Karpas-422 (cell line): ENCODE data around the gene SDK1. TPM values are rescaled to one million over a fixed set of nuclear protein-coding genes. Genes with fewer than 3 reads are reported as not detected.

Source experiments
- DNase-seq: peaks from one replicate; pipeline ENCODE4 v3.0.0-alpha.2; 2015
- H2AFZ ChIP-seq: fragments of 200-600 bp; sonication (generic); 2 replicates; pipeline ENCODE4 v1.6.1; 2014; ENCODE audit warnings: antibody characterized with exemption, low read length, mixed read lengths
- H3K27ac ChIP-seq: fragments of 200-600 bp; sonication (generic); 2 replicates; pipeline ENCODE4 v1.5.1; 2014; ENCODE audit warnings: mild to moderate bottlenecking, low read length, moderate library complexity
- H3K27me3 ChIP-seq: fragments of 200-600 bp; sonication (generic); 2 replicates; pipeline ENCODE4 v1.6.1; 2014; ENCODE audit warnings: low read length, mixed read lengths
- H3K36me3 ChIP-seq: fragments of 200-600 bp; sonication (generic); 2 replicates; pipeline ENCODE4 v1.6.1; 2014; ENCODE audit warnings: low read length, mixed read lengths; ENCODE audit not compliant: insufficient read depth
- H3K4me1 ChIP-seq: fragments of 200-600 bp; sonication (generic); 2 replicates; pipeline ENCODE4 v1.6.1; 2014; ENCODE audit warnings: mild to moderate bottlenecking, low read length, mixed read lengths
- H3K4me2 ChIP-seq: fragments of 200-600 bp; sonication (generic); 2 replicates; pipeline ENCODE4 v1.6.1; 2014; ENCODE audit warnings: low read length, low read depth, mild to moderate bottlenecking; ENCODE audit not compliant: poor library complexity, severe bottlenecking
- H3K4me3 ChIP-seq: fragments of 200-600 bp; sonication (generic); 2 replicates; pipeline ENCODE4 v1.5.1; 2014; ENCODE audit warnings: mild to moderate bottlenecking, antibody characterized with exemption, low read length, mixed read lengths
- H3K79me2 ChIP-seq: fragments of 200-600 bp; sonication (generic); 2 replicates; pipeline ENCODE4 v1.6.1; 2014; ENCODE audit warnings: mild to moderate bottlenecking, low read length, mixed read lengths
- H3K9ac ChIP-seq: fragments of 200-600 bp; sonication (generic); 2 replicates; pipeline ENCODE4 v1.6.0; 2014; ENCODE audit warnings: low read length
- H3K9me2 ChIP-seq: fragments of 200-600 bp; sonication (generic), shearing (Covaris generic); replicated peaks from 2 replicates; pipeline ENCODE4 v1.6.0; 2014; ENCODE audit warnings: mild to moderate bottlenecking, low read length, moderate library complexity; ENCODE audit not compliant: insufficient read depth
- H3K9me3 ChIP-seq: fragments of 300-700, 200-600 bp; sonication (generic); 2 replicates; pipeline ENCODE4 v1.6.1; 2014; ENCODE audit warnings: low read length, mixed read lengths
- H4K20me1 ChIP-seq: fragments of 200-600 bp; sonication (generic); 2 replicates; pipeline ENCODE4 v1.6.1; 2014; ENCODE audit warnings: mild to moderate bottlenecking, antibody characterized with exemption, low read length, low read depth; ENCODE audit not compliant: insufficient read depth
- total RNA-seq: library from RNA; depleted of rRNA; stranded (reverse); fragments of >200 nt; shearing (Covaris generic); gene quantifications from 2 replicates; pipeline ENCODE4 v1.2.3, GENCODE V29; 2014; ENCODE audit warnings: low replicate concordance

The SDK1 gene
- total RNA-seq, 1 experiment from 2014 or later: not detected

DNA sequence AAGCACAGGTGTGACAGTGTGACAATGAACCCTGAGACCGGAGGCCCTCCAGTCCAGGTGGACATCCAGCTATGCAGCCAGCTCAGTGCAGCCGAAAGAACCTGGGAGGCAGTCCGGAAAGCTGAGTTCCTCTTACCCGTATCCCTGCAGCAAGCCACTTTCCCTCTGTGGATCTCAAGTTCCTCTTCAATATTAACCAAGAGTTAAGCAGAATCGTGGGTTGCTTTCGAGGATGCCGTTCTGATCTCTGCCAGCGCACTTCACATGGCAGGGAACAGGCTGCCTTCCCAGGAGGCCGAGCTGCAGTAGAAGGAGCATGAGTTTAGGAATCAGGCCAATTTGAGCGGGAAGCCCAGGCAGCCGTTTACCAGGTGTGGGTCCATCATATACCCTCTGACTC is 591.6 kb downstream of the SDK1 start:
- H3K4me3 ChIP-seq: no peak overlapping the region
- H3K27me3 ChIP-seq: no peaks in the 10 kb centered on the region
- no peak overlapping the region for H3K27ac ChIP-seq
- H3K9me3 ChIP-seq: no peaks in the 10 kb centered on the region
- no peaks in the 10 kb centered on the region for H3K79me2 ChIP-seq
- H3K4me2 ChIP-seq: no peak overlapping the region
- no peaks in the 10 kb centered on the region for H3K4me1 ChIP-seq
- DNase-seq: no peak
- H4K20me1 ChIP-seq: no peaks in the 10 kb centered on the region
- no peak overlapping the region for H3K9ac ChIP-seq
- H3K9me2 ChIP-seq: no peaks in the 10 kb centered on the region
- H3K36me3 ChIP-seq: no peaks in the 10 kb centered on the region
- no peak overlapping the region for H2AFZ ChIP-seq

- no peak overlapping the region for H2AFZ ChIP-seq
- H3K27me3 ChIP-seq: no peaks in the 10 kb centered on the region
- no peaks in the 10 kb centered on the region for H3K9me3 ChIP-seq
- DNase-seq: no peak
- no peak overlapping the region for H3K4me2 ChIP-seq
- H4K20me1 ChIP-seq: no peaks in the 10 kb centered on the region
- H3K9me2 ChIP-seq: no peaks in the 10 kb centered on the region
- no peaks in the 10 kb centered on the region for H3K79me2 ChIP-seq
- no peak overlapping the region for H3K27ac ChIP-seq
- H3K36me3 ChIP-seq: no peaks in the 10 kb centered on the region
- no peak overlapping the region for H3K4me3 ChIP-seq
- no peaks in the 10 kb centered on the region for H3K4me1 ChIP-seq
- no peak overlapping the region for H3K9ac ChIP-seq
Observed at GRCh38 chr7:3893151-3893788, 592.2 kb downstream of the SDK1 start.

- Histone ChIP-seq H3K9me3 (no peaks in the 10 kb centered on the region), H3K9me2 (no peaks in the 10 kb centered on the region), H3K9ac (no peak overlapping the region), H4K20me1 (no peaks in the 10 kb centered on the region), H3K36me3 (no peaks in the 10 kb centered on the region), H3K4me1 (no peaks in the 10 kb centered on the region), H3K27me3 (no peaks in the 10 kb centered on the region), H3K27ac (no peak overlapping the region), H2AFZ (no peak overlapping the region), H3K79me2 (no peaks in the 10 kb centered on the region), H3K4me3 (no peak overlapping the region), H3K4me2 (no peak overlapping the region)
- no peak for DNase-seq
Observed at GRCh38 chr7:3893789-3894153, 592.7 kb downstream of the SDK1 start.

DNA sequence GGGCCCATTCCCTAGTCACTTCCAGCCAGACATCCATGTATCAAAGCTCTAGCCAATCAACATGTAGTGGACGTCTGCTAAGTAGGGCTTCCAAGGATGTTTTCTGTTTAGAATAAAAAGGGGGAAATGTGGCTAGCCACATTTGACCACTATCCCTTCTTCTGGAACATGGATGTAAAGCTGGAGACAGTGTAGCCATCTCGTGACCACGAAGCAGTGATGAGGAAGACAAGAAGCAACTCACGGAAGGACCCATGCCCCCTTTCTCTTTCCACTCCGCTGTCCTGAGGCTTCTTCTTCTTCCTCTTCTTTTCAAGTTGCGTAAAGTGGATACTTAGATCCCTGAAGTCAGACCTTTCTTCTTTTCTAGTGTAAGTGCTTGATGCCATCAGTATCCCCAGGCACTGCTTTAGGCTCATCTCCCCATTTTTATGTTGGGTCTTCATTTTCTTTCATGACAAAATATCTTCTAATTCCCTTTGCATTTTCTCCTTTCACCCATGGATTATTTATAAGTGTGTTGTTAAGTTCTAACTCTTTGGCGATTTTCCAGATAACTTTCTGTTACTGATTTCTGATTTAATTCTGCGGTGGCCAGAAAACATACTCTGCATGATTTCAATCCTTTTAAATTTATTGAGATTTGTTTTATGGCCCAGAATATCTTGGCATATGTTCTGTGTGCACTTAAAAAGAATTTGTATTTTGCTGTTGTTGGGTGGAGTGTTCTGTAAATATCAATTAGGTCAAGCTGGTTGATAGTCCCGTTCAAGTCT is 594.5 kb downstream of the SDK1 start:
- Histone ChIP-seq H3K27ac (no peak overlapping the region), H4K20me1 (no peaks in the 10 kb centered on the region), H2AFZ (no peak overlapping the region), H3K36me3 (no peaks in the 10 kb centered on the region), H3K9me2 (no peaks in the 10 kb centered on the region), H3K27me3 (no peaks in the 10 kb centered on the region), H3K79me2 (no peaks in the 10 kb centered on the region), H3K4me1 (no peaks in the 10 kb centered on the region), H3K9ac (no peak overlapping the region), H3K4me2 (no peak overlapping the region), H3K4me3 (no peak overlapping the region), H3K9me3 (no peaks in the 10 kb centered on the region)
- DNase-seq: no peak

DNA sequence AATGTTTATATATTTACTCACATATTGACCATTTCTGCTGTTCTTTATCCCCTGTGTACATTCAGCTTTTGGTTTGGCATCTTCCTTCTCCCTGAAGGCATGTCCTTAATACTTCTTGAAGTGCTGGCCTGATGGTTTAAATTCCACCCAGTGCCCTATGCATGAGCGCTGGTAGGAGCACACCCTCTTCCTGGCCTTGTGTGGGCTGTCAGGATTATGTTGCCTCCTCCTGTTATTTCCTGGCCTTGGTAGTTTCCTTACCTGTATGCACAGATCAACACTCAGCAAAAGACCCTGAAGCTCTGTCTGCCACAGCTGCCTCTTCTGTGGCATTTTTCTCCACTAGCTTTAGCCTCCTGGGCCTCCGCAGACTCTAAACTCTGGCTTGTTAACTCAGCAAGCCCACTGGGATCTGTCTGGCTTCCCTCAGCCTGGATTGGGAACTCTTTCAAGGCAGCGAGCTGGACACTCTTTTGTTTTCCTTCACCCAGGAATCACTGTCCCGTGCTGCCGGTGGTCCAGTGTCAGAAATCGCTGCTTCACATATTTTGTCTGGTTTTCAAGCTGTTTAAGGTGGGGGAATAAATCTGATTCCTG is 595.2 kb downstream of the SDK1 start:
- no peaks in the 10 kb centered on the region for H3K9me2 ChIP-seq
- DNase-seq: no peak
- H3K79me2 ChIP-seq: no peaks in the 10 kb centered on the region
- H3K4me3 ChIP-seq: no peak overlapping the region
- H4K20me1 ChIP-seq: no peaks in the 10 kb centered on the region
- no peaks in the 10 kb centered on the region for H3K36me3 ChIP-seq
- no peaks in the 10 kb centered on the region for H3K4me1 ChIP-seq
- H3K9ac ChIP-seq: no peak overlapping the region
- no peak overlapping the region for H2AFZ ChIP-seq
- no peaks in the 10 kb centered on the region for H3K27me3 ChIP-seq
- H3K4me2 ChIP-seq: no peak overlapping the region
- no peaks in the 10 kb centered on the region for H3K9me3 ChIP-seq
- H3K27ac ChIP-seq: no peak overlapping the region

GRCh38 chr7:3897430-3898372 is 596.6 kb downstream of the SDK1 start:
- Histone ChIP-seq H3K4me1 (no peaks in the 10 kb centered on the region), H2AFZ (no peak overlapping the region), H3K79me2 (no peaks in the 10 kb centered on the region), H3K9ac (no peak overlapping the region), H3K9me3 (no peaks in the 10 kb centered on the region), H4K20me1 (no peaks in the 10 kb centered on the region), H3K4me3 (no peak overlapping the region), H3K4me2 (no peak overlapping the region), H3K9me2 (no peaks in the 10 kb centered on the region), H3K27me3 (no peaks in the 10 kb centered on the region), H3K27ac (no peak overlapping the region), H3K36me3 (no peaks in the 10 kb centered on the region)
- peak; percentile 78 for DNase-seq

DNA sequence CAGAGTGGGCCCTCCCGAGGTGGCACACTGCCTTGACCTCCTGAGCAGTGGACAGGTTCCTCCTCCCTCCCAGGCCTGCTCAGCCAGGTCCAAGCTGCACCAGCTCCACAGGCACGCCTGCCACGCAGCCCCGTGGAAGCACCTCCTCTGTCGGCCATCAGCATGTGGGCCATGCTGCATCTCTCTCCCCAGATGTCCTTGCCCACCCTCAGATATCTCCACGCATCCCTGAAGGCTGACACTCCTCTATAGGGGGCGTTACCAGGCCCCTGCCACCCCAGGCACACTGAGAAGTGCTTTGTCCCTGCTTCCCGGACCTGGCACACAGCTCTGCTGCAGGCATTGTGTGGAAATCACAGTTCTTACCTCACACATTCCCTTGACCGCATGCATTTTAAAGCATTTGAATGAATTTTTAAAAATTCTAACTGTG is 598.5 kb downstream of the SDK1 start:
- Histone ChIP-seq H3K9me3 (no peaks in the 10 kb centered on the region), H3K9ac (no peak overlapping the region), H3K4me2 (no peak overlapping the region), H3K9me2 (no peaks in the 10 kb centered on the region), H2AFZ (no peak overlapping the region), H3K79me2 (no peaks in the 10 kb centered on the region), H3K4me3 (no peak overlapping the region), H3K27ac (no peak overlapping the region), H3K36me3 (no peaks in the 10 kb centered on the region), H4K20me1 (no peaks in the 10 kb centered on the region), H3K27me3 (no peaks in the 10 kb centered on the region), H3K4me1 (no peaks in the 10 kb centered on the region; the same call in 1 of the 2 replicates)
- DNase-seq: no peak

GRCh38 chr7:3908153-3908552 is 607.1 kb downstream of the SDK1 start:
- no peak overlapping the region for H3K9ac ChIP-seq
- H3K4me2 ChIP-seq: no peak overlapping the region
- no peak overlapping the region for H3K27ac ChIP-seq
- H3K4me1 ChIP-seq: no peaks in the 10 kb centered on the region; the same call in 1 of the 2 replicates
- H3K9me3 ChIP-seq: no peaks in the 10 kb centered on the region
- no peak overlapping the region for H2AFZ ChIP-seq
- H3K4me3 ChIP-seq: no peak overlapping the region
- no peaks in the 10 kb centered on the region for H3K36me3 ChIP-seq
- no peaks in the 10 kb centered on the region for H3K79me2 ChIP-seq
- DNase-seq: no peak
- no peaks in the 10 kb centered on the region for H3K9me2 ChIP-seq
- no peaks in the 10 kb centered on the region for H4K20me1 ChIP-seq
- no peaks in the 10 kb centered on the region for H3K27me3 ChIP-seq
